GM23338 (cell line): Measurements from ENCODE around the gene PRSS21. TPM values are rescaled to one million over a fixed set of nuclear protein-coding genes. Genes with fewer than 3 reads are reported as not detected.

Source experiments
- ATAC-seq: fragments of 200-7000 bp; cut with Tn5 transposase; 3 replicates; pipeline ENCODE4 v1.9.1; 2020
- DNase-seq: peaks from one replicate; pipeline ENCODE4 v3.0.0-alpha.2; 2015; ENCODE audit warnings: low spot score
- H2AFZ ChIP-seq: fragments of 200-600 bp; sonication (generic); 2 replicates; pipeline ENCODE4 v1.8.0; 2016; ENCODE audit warnings: antibody characterized with exemption, mild to moderate bottlenecking, moderate library complexity
- H3F3A ChIP-seq: fragments of 200-600 bp; sonication (generic); replicated peaks from 2 replicates; pipeline ENCODE4 v1.8.0; 2017; ENCODE audit warnings: antibody characterized with exemption, mixed run types, low read depth
- H3K27ac ChIP-seq: fragments of 200-600 bp; sonication (generic); 2 replicates; pipeline ENCODE4 v1.6.1; 2016; ENCODE audit warnings: low read depth
- H3K27me3 ChIP-seq: fragments of 200-600 bp; sonication (generic); 2 replicates; pipeline ENCODE4 v1.8.0; 2016; ENCODE audit warnings: mild to moderate bottlenecking, mixed run types, moderate library complexity; ENCODE audit not compliant: insufficient read depth
- H3K36me3 ChIP-seq: fragments of 200-600 bp; sonication (generic); 2 replicates; pipeline ENCODE4 v1.8.0; 2016; ENCODE audit warnings: mild to moderate bottlenecking; ENCODE audit not compliant: insufficient read depth
- H3K4me1 ChIP-seq: fragments of 200-600 bp; sonication (generic); 2 replicates; pipeline ENCODE4 v1.8.0; 2016; ENCODE audit warnings: mild to moderate bottlenecking, moderate library complexity; ENCODE audit not compliant: insufficient read depth
- H3K4me2 ChIP-seq: fragments of 200-600 bp; sonication (generic); 2 replicates; pipeline ENCODE4 v1.7.1; 2017; ENCODE audit warnings: mixed run types
- H3K4me3 ChIP-seq: fragments of 200-600 bp; sonication (generic); 2 replicates; pipeline ENCODE4 v1.6.1; 2016; ENCODE audit warnings: mixed run types
- H3K79me2 ChIP-seq: fragments of 200-600 bp; sonication (generic); replicated peaks from 2 replicates; pipeline ENCODE4 v1.8.0; 2017; ENCODE audit warnings: mild to moderate bottlenecking; ENCODE audit not compliant: insufficient read depth
- H3K9me2 ChIP-seq: fragments of 200-600 bp; sonication (generic); 2 replicates; pipeline ENCODE4 v1.8.0; 2017; ENCODE audit not compliant: insufficient read depth
- H4K20me1 ChIP-seq: fragments of 200-600 bp; sonication (generic); replicated peaks from 2 replicates; pipeline ENCODE4 v1.8.0; 2017; ENCODE audit warnings: mild to moderate bottlenecking; ENCODE audit not compliant: insufficient read depth
- H3K27ac Mint-ChIP-seq: 2 replicates; pipeline ENCODE4 v1.8.0; 2020; ENCODE audit warnings: inconsistent platforms, mild to moderate bottlenecking, moderate library complexity, mixed read lengths
- H3K27me3 Mint-ChIP-seq: 3 replicates; pipeline ENCODE4 v1.8.0; 2022; ENCODE audit warnings: low read depth, mild to moderate bottlenecking, moderate library complexity, mixed read lengths, inconsistent platforms; ENCODE audit not compliant: insufficient read depth, poor library complexity
- H3K36me3 Mint-ChIP-seq: 3 replicates; pipeline ENCODE4 v1.8.0; 2021; ENCODE audit warnings: low read depth, mild to moderate bottlenecking, inconsistent platforms, moderate library complexity, mixed read lengths
- H3K4me1 Mint-ChIP-seq: 3 replicates; pipeline ENCODE4 v1.8.0; 2020; ENCODE audit warnings: mild to moderate bottlenecking, inconsistent platforms, mixed read lengths
- H3K4me3 Mint-ChIP-seq: 3 replicates; pipeline ENCODE4 v1.8.0; 2021; ENCODE audit warnings: moderate library complexity, mild to moderate bottlenecking, inconsistent platforms, mixed read lengths
- H3K9me3 Mint-ChIP-seq: 3 replicates; pipeline ENCODE4 v1.8.0; 2020; ENCODE audit warnings: moderate library complexity, mild to moderate bottlenecking, inconsistent platforms, mixed read lengths
- CREB1 ChIP-seq: fragments of 250-450 bp; sonication (Bioruptor Pico); IDR thresholded peaks from 2 replicates; pipeline ENCODE4 v1.5.0; 2020; ENCODE audit warnings: low read depth, mild to moderate bottlenecking, moderate library complexity
- CTCF ChIP-seq, 2 experiments: fragments of 200-600 bp in 1 of 2; sonication (generic) in 1 of 2; conservative IDR thresholded peaks; 2 replicates each; pipeline versions ENCODE4 v1.5.1 to v1.6.1; 2016 to 2017; ENCODE audit warnings: antibody characterized with exemption in 2 of 2, low read depth in 2 of 2, mild to moderate bottlenecking in 2 of 2, moderate library complexity in 1 of 2
- ETS1 ChIP-seq: IDR thresholded peaks from 2 replicates; pipeline ENCODE4 v1.6.1; 2016; ENCODE audit warnings: antibody characterized with exemption
- EZH2 ChIP-seq: fragments of 200-600 bp; sonication (generic); IDR thresholded peaks from one replicate; pipeline ENCODE4 v1.8.0; 2017; ENCODE audit warnings: antibody characterized with exemption, mild to moderate bottlenecking, low read depth; ENCODE audit not compliant: unreplicated experiment
- EZH2phosphoT487 ChIP-seq: fragments of 200-600 bp; sonication (generic); IDR thresholded peaks from one replicate; pipeline ENCODE4 v1.8.1; 2018; ENCODE audit warnings: antibody characterized with exemption; ENCODE audit not compliant: unreplicated experiment
- JUNB ChIP-seq: IDR thresholded peaks from one replicate; pipeline ENCODE4 v1.6.1; 2016; ENCODE audit warnings: antibody characterized with exemption; ENCODE audit not compliant: unreplicated experiment
- NANOG ChIP-seq: IDR thresholded peaks from 2 replicates; pipeline ENCODE4 v1.6.1; 2016; ENCODE audit warnings: antibody characterized with exemption, borderline replicate concordance
- POLR2AphosphoS5 ChIP-seq: IDR thresholded peaks from 2 replicates; pipeline ENCODE4 v1.6.1; 2016; ENCODE audit warnings: antibody characterized with exemption, low read depth
- REST ChIP-seq: IDR thresholded peaks from one replicate; pipeline ENCODE4 v1.6.1; 2018; ENCODE audit warnings: antibody characterized with exemption; ENCODE audit not compliant: unreplicated experiment
- STAT1 ChIP-seq: IDR thresholded peaks from one replicate; pipeline ENCODE4 v1.6.1; 2016; ENCODE audit warnings: antibody characterized with exemption; ENCODE audit not compliant: unreplicated experiment
- ZNF114 ChIP-seq: fragments of 250-450 bp; sonication (Bioruptor Pico); IDR thresholded peaks from 2 replicates; pipeline ENCODE4 v1.5.0; 2020; ENCODE audit warnings: mild to moderate bottlenecking, moderate library complexity
- ZNF331 ChIP-seq: fragments of 250-450 bp; sonication (Bioruptor Pico); IDR thresholded peaks from 2 replicates; pipeline ENCODE4 v1.5.0; 2020; ENCODE audit warnings: low read depth, mild to moderate bottlenecking, moderate library complexity
- ZNF462 ChIP-seq: fragments of 250-450 bp; sonication (Bioruptor Pico); IDR thresholded peaks from 2 replicates; pipeline ENCODE4 v1.5.0; 2020; ENCODE audit warnings: mild to moderate bottlenecking, moderate library complexity
- polyA plus RNA-seq: library from polyadenylated mRNA; unstranded; fragments of >200 nt; fragmentation: Nextera tagmentation; extraction: Ambion mirVana; gene quantifications from 2 replicates; pipeline ENCODE4 v1.2.1, GENCODE V29; 2016
- total RNA-seq: library from RNA; depleted of rRNA; stranded (reverse); fragments of >200 nt; shearing (Covaris generic); gene quantifications from 2 replicates; pipeline ENCODE4 v1.2.3, GENCODE V29; 2014

PRSS21 gene
- total and polyA plus RNA-seq, 2 experiments from 2014 or later, result 2.4 to 3.1 TPM

- no peak for ATAC-seq
- Mint-ChIP-seq H3K4me1 (no peaks in the 10 kb centered on the region), H3K4me3 (no peak overlapping the region), H3K27ac (no peak overlapping the region), H3K27me3 (peaks cover 12% of the 10 kb centered on the region), H3K36me3 (no peaks in the 10 kb centered on the region), H3K9me3 (no peaks in the 10 kb centered on the region)
- Histone ChIP-seq H3K79me2 (no peaks in the 10 kb centered on the region), H3K4me1 (no peaks in the 10 kb centered on the region; the same call in 1 of the 2 replicates), H3F3A (no peaks in the 10 kb centered on the region), H3K27me3 (no peaks in the 10 kb centered on the region), H3K27ac (no peak overlapping the region), H3K4me2 (no peak overlapping the region), H2AFZ (no peak overlapping the region), H3K4me3 (no peak overlapping the region), H3K9me2 (no peaks in the 10 kb centered on the region), H4K20me1 (no peaks in the 10 kb centered on the region), H3K36me3 (no peaks in the 10 kb centered on the region)
- DNase-seq, result no peak
- TF ChIP-seq REST (no peak), NANOG (no peak), CREB1 (no peak), POLR2AphosphoS5 (no peak), ZNF462 (CRISPR knock-in tag) (no peak), JUNB (no peak), ZNF331 (CRISPR knock-in tag) (no peak), STAT1 (no peak), CTCF (conservative IDR thresholded peaks at IDR 0.05; ENCODE audit: low read depth in 2 of 2) (no peak), ETS1 (no peak), EZH2phosphoT487 (no peak), EZH2 (no peak), ZNF114 (CRISPR knock-in tag) (no peak)
Measured at GRCh38 chr16:2813771-2814221, 3.2 kb upstream of the PRSS21 start.
